T-helper 2 cell treated with Interferon-gamma antibody and Interleukin-4, amounts not matched to agents 100 ng/mL and 5 ng/mL, for 36 hours (primary cell): ENCODE measurements around the gene ARHGEF28. TPM values are rescaled to one million over a fixed set of nuclear protein-coding genes. Genes with fewer than 3 reads are reported as not detected.

Experiments
- intact Hi-C: fragments of 100-400 bp; cut with micrococcal nuclease; formaldehyde crosslinking; loops from one replicate; pipeline ENCODE4 v1.15.1; 2023
- total RNA-seq: library from RNA; stranded (reverse); gene quantifications from 2 replicates; pipeline ENCODE4 v1.2.3, GENCODE V29; 2022

Gene ARHGEF28
- total RNA-seq, 1 donor from 2014 or later = not detected

- intact Hi-C loops = no loop called here
Measured at GRCh38 chr5:73691302-73692080, 65.5 kb downstream of the ARHGEF28 start.

- intact Hi-C loops = no loop called here
Measured at GRCh38 chr5:73692166-73692640, 66.2 kb downstream of the ARHGEF28 start.

DNA sequence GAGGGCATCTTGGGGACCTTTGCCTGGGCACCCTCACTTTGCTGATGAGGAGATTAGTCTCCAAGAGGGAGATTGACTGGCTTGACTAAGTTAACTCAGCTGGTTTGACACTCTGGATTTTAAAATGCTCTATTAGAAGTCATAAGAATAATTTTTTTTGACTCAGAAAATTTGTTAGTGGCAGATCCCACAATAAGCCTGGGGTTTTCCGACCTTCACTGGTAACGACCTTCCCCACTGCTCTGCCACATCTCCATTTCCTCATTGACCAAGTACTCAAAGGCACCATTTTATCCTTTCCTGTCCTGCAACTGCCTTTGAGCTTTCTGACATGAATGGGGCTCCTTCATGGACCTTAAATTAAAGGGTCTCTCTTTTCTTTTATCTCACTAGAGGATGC lies 67.0 kb downstream of the ARHGEF28 start:
- intact Hi-C loops = no loop called here

- intact Hi-C loops = no loop called here
Measured at GRCh38 chr5:73693573-73694061, 67.6 kb downstream of the ARHGEF28 start.

DNA sequence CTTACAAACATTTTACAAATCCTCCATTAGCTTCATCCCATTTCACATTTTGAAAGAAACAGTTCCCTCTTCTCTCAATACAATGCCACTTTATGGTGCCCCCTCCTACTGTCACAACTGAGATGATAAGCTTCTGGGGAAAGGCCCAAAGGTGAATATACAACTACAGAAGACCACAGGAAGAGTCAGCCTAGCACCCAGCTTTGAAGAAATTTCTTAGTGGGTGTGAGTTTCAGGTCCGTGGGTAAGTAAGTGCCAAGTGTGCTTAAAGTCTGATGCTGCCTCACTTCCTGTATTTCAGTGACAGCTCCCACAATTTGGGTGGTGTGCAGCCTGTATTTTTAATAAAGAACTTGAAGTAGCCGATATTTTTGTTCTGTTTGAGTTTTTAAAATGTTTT lies 68.1 kb downstream of the ARHGEF28 start:
- intact Hi-C loops = no loop called here

DNA sequence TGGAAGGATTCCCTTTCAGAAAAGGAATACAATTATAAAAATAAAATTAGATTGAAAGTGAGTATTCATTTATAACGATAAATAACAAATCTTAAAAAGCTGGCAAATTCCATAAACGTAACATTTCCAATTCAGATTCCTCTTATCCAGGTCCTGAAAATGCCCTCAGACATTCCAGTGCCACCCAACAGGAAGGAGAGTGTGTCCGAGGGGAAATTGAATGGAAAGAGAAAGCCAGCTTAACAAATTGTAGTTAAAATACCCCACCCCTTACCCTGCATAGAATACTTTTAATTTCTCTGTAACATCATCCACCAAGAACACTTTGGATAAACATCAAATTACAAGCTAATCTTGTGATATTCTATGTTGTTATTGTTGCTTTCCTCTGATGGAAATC lies 72.0 kb downstream of the ARHGEF28 start:
- intact Hi-C loops = no loop called here

DNA sequence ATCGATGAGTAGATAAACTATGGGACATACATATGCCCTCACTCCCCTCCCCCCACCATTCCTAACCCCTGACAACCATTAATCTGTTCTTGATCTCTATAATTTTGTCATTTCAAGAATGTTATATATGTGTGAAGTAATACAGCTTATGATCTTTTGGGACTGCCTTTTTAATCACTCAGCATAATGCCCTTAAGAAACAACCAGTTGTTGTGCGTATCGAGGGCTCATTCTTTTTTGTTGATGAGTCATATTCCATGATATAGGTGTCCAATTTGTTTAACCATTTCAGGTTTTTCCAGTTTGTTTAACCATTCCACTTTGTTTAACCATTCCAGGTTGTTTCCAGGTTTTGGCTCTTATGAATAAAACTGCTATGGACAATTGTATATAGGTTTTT lies 75.6 kb downstream of the ARHGEF28 start:
- intact Hi-C loops = no loop called here

GRCh38 chr5:73702534-73702933 lies 76.5 kb downstream of the ARHGEF28 start:
- intact Hi-C loops = no loop called here

DNA sequence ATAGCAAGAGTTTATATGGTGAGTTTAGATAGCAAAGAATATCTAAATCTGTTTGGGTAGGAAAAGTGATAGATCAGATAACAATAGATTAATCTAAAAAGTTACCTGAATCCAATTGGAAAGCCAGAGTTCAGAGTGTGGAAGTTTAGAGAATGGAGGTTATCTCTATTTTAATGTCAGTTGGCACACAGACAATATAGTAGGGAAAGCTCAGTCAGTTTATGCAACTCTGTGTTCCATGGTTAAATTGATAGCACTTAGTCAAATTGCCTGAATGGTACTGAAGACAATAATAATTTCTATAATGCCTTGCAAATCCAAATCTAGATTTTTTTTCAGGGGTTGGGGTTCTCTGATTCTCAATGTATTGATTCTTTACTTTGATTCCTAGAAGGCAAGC lies 77.0 kb downstream of the ARHGEF28 start:
- intact Hi-C loops = no loop called here

DNA sequence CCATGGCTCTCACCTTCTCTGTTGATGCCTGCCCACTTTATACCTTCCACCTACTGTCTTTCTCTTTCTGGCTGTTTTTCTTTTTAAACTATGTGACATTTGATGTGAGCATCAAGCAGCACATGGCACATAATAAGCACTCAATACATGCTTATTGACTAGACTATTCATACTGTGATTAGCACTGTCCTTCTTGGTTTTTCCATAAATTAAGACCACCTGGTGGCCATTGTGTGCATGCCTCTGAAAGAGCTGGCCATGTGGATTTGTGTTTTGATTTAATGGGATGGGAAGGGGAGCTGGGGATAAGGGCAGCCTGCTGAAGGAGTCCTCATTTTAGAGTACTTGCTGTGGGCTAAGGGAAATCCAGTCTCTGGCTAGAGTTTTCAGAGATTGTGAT lies 79.4 kb downstream of the ARHGEF28 start:
- intact Hi-C loops = no loop called here

- intact Hi-C loops = no loop called here
Measured at GRCh38 chr5:73706963-73707362, 81.0 kb downstream of the ARHGEF28 start.

DNA sequence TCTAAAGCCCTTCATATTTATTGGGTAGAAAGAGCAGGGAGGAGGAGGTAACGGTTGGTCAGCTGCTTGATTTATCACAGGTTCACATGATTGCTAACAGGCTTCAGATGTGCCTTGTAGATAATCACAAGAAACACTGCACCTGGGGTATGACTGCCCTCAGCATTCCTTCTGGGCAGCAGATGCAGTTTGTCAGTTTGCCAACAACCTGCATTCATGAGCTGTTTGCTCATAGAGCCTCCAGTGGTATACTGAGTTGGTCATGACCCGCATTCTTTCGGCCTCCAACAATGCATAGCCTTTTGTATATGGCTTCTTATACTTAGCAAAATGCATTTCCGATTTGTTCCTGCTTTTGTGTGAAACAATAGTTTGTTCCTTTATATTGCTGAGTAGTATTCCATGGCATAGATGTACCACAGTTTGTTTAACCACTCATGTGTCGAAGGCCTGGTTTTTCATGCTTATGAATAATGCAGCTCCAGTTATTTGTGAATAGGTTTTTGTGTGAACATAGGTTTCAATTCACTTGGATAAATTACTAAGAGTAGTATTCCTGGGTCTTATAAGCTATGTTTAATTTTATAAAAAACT lies 83.6 kb downstream of the ARHGEF28 start:
- intact Hi-C loops = no loop called here

GRCh38 chr5:73716284-73716808 lies 90.3 kb downstream of the ARHGEF28 start:
- intact Hi-C loops = no loop called here

DNA sequence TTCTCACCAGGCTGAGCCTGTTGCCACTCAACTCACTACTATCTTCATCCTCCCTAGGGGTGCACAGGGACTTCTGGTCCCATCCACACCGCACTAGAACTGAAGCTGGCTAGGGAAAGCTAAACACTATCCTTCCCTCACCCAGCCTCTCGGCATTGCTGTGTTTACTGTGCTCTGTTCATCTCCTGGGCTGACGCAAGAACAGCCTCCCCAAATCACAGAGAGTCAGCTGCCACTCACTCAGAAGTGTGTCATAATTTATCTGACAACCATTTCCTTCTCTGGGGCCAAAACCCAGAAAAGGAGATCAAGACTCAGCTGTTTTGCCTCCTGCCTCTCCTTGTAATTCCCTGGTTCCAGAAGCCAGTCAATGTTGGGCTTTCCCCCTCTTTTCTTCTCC lies 92.8 kb downstream of the ARHGEF28 start:
- intact Hi-C loops = no loop called here

DNA sequence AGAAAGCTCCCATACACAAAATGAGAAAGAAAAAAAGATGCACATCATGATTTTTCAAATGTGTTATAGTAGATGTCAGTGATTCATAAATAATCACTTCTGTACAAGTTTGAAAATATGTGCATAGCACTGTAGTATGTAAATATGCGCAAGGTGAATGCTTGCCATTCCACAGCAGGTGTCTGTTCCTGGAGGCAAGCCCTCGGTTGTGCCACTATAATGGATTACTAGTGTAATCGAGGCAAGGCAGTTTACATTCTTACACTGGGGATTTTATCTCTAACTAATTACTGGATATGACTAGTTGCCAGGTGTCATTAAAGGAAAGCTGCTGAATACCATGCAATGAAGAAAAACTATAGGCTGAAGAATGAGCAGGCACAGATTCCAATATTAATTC lies 93.6 kb downstream of the ARHGEF28 start:
- intact Hi-C loops = no loop called here

GRCh38 chr5:73722231-73722630 lies 96.2 kb downstream of the ARHGEF28 start:
- intact Hi-C loops = no loop called here

DNA sequence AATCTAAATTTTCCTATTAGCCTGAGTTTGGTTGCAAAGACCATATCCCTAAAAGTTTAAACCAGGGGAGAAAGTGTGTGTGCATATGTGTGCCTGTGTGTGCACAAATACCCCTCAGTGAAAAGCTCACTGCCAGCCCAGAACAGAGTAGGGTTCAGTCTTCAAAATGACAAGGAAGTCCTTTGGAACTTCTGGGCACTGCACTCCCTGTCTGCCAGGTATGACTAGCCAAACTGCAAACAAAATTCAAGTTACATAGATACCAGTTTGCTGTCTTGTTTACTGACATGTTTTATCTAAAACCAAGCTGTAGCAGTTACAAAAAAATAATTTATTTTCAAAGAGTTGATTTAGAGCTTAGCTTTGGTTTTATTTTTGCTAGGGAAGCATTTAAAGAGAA lies 100.1 kb downstream of the ARHGEF28 start:
- intact Hi-C loops = no loop called here

DNA sequence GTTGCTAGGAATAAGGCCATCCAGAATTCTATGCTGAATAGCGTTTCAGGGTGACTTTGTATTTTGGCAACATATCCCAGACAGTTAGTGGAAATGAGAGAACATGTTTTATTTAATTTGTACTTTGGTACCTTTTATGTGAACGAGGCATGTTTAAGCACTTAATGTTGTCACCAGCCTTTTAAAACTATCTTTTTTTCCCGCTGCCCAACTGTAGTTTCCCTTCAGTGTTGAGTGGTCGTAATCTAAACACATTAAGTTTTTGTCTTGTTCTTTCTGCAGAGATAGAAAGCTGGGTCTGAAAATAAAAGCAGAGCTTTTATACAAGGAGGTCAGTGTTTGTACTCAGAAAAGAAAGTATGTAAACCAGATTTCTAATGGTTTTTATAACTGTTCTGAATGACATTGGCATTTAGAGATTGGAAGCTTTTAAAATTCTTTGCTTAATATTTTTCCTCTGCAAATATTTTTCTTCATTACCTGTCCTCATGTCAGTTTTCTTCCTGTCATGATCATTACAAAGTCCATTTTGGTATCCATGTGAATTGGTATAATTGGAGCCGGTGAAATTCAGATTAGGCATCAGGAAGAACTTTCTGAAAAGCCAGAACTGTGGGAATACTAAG lies 100.7 kb downstream of the ARHGEF28 start:
- intact Hi-C loops = no loop called here

GRCh38 chr5:73727470-73727869 lies 101.5 kb downstream of the ARHGEF28 start:
- intact Hi-C loops = no loop called here

DNA sequence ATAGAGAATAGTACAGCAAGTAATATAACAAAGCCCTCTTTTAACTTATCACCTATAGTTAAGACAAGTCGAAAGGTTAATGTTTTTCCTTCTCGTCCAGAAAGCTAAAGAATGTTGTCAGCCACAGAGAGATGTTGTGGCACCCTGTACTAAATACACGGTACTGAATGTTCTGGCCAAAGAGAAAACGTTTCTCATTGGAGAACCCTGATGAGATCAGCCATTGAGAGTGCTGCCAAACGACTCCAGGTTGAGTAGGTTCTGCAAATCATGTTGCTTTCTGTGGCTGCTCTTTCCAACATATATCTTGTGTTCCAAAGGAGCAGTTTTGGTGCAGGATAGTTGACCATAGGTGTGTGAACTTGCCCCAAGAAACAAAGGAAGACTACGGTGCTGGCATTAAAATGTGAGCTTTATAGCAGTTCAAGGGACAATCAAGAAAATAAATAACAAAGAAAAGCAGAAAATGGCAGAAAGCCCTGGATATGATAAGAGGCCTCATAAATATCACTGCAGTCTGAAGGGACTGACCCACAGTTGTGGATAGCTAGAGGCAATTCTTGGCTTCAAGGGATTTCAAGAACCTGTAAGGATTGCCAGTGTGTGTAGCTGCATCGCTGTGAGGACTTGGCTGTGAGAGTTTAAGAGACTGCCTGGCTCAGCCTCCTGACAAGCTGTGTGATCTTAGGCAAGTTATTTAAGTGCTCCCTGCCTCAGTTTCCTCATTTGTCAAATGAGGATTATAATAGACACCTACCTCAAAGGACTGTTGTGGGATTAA lies 102.7 kb downstream of the ARHGEF28 start:
- intact Hi-C loops = no loop called here

DNA sequence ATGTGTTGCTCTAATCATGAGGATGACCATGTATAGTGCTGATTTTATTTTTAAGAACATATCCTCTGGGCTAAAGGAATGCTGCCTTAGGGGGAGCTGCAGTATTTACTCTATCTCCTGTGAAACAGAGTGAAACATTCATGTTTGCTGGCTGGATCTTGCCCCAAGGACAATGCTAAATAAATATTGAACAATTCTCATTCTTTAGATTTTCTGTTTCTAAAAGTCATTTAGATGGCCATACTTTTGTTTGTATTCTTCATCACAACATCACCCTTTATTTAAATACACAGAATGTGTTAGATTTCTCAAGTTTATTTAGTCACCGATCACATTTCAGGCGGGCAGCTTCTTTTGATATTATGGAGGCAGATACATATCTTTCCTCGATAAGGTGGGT lies 103.3 kb downstream of the ARHGEF28 start:
- intact Hi-C loops = no loop called here
